D341Med (cell line): ENCODE results near the gene PRKAR1B.
"Not testable (repeated sequence)": the region's sequence is repeated elsewhere in the genome, so short reads cannot be mapped to it uniquely, and the experiment has no call there.

Source experiments
- DNase-seq: peaks from one replicate; pipeline ENCODE4 v3.0.0; 2012; ENCODE audit warnings: low spot score

Gene PRKAR1B

GRCh38 chr7:556837-557557, 170.1 kb downstream of the PRKAR1B start:
- DNase-seq, result no peak

- DNase-seq, result no peak
These were observed 170.7 kb downstream of the PRKAR1B start for GRCh38 chr7:556291-556826.

GRCh38 chr7:555551-556160, 171.4 kb downstream of the PRKAR1B start:
- DNase-seq, result no peak

DNA sequence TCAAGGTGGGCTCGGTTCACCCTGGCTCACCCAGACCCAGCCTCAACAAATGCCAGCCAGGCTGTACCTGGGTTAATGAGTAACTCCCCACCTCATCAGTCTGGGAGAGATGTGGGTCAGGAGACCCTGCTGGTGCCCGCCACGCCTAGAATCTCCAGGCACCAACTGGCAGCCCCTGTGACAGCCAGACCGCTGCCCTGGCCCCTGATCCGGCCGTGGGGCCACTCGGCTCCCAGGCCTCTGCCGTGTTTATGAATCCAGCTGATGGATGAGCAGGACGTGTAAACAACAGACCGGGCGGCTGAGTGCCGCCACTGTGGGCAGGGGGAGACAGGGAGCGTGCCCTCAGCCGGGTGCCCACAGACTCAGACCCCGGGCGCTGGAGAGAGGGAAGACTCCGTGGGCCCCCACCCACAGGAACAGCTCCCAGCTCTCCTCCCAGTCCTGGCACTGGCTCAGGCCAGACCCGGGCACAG, 173.4 kb downstream of the PRKAR1B start:
- no peak for DNase-seq

- no peak for DNase-seq
These were observed 174.0 kb downstream of the PRKAR1B start for GRCh38 chr7:552868-553635.

GRCh38 chr7:552151-552867, 174.8 kb downstream of the PRKAR1B start:
- DNase-seq, result not testable (repeated sequence)

DNA sequence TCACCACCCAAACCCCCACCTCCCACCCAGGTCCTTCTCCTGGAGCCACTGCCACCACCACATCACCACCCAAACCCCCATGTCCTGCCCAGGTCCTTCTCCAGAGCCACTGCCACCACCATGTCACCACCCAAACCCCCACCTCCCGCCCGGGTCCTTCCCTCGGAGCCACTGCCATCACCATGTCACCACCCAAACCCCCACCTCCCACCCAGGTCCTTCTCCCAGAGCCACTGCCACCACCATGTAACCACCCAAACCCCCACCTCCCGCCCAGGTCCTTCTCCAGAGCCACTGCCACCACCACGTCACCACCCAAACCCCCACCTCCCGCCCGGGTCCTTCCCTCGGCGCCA, 175.5 kb downstream of the PRKAR1B start:
- DNase-seq, result not testable (repeated sequence)

- DNase-seq, result no peak
These were observed 176.0 kb downstream of the PRKAR1B start for GRCh38 chr7:550881-551614.

DNA sequence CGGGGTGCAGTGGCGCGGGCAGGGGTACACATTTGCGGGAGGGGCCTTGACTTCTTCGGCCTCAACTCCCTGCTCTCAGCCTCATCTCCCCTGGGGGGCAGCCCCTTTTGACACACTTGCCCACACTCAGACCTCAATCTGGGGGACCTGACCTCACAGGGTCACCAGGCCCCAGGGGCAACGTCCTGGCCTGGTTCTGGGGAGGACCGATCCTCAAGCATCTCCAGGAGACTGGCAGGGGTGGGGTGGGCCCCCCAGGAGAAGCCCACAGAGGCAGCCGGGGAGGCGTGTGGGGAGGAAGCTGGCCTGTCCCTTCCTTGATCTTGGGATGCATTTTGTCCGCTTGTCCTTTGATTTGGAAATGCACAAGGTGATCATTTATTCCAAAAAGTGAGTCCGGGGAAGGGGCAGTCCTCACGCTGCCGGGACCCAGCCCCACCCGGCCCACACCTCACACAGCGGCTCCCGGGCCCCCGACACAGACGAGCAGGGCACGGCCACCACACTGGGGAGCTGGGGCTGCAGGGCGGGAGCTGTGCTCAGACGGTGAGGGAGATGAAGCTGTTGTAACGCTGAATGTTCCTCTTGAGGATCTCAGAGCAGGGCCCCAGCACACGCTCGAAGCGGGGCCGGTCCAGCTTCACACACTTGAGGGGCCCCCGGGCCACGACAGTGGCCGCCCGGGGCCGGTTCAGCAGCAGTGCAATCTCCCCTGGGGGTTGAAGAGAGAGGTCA, 177.0 kb downstream of the PRKAR1B start:
- DNase-seq, result no peak

DNA sequence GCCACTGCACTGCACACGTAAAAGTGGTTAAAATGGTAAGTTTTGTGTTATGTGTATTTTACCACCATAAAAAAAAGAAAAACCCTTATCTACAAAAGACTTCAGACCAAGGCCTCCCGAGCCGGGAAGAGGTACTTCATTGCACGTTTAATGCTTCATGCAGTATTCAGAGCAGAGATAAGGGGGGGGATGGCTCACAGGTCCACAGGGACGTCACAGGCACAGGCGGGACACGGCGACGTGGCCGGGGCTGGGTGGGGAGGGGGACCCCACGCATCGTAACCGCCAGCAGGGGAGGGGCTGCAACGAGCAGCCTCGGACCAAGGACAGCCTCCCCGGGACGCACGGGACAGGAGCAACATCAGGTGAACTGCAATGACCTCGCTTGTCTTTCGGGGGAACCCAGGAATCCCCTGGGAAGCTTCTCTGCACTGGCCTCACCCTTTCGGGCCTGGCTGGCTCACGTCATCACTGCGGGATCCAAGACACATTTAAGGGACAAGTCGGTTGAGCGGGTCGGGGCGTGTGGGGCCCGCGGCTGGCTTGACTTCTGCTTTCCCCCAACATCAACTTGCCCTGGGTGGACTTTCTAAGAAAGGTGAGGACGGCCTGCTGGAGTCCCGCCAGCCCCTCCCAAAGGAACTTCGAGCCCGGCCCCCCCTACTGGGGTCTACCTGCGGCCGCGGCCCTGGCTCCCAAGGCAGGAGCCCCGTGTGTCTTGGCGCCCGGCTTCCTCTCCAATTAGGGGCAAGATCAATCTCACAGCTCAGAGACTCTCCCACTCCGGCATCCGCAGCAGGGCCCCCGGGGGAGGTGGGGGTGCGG, 177.8 kb downstream of the PRKAR1B start:
- DNase-seq, result no peak

- no peak for DNase-seq
These were observed 178.7 kb downstream of the PRKAR1B start for GRCh38 chr7:548401-548800.

- DNase-seq, result no peak
These were observed 181.6 kb downstream of the PRKAR1B start for GRCh38 chr7:545470-545869.

DNA sequence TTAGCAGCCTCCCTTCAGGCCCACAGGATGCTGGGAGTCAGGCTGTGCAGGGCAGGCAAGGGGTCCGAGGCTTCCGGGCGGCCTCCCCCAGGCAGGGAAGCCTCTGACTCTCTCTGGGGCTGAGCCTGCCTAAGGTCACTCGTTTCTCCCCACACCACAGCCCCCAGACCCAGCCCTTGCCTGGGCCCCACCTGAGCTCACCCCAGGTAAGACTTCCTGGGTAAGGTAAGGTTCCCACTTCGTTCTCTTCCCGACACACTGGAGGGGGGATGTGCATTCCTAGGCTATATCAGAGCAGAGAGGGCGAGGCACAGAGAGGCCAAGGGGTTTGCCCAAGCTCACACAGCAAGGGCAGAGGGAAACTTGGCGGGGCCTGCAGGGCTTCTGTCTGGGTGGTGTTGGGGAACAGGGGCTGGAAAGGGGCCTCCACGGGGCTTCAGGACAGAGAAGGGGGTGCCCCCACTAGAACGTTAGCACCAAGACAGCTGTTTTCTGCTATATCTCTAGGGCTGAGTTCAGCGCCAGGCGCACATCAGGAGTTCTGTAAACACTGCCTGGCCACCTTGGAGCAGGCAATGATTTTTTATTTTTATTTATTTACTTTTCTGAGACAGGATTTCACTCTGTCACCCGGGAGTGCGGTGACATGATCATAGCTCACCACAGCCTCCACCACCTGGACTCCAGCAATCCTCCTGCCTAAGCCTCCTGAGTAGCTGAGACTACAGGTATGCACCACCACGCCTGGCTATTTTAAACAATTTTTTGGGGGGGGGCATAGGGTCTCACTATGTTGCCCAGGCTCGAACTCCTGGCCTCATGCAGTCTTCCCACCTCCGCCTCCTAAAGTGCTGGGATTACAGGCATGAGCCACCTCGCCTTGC, 182.5 kb downstream of the PRKAR1B start:
- DNase-seq, result no peak

DNA sequence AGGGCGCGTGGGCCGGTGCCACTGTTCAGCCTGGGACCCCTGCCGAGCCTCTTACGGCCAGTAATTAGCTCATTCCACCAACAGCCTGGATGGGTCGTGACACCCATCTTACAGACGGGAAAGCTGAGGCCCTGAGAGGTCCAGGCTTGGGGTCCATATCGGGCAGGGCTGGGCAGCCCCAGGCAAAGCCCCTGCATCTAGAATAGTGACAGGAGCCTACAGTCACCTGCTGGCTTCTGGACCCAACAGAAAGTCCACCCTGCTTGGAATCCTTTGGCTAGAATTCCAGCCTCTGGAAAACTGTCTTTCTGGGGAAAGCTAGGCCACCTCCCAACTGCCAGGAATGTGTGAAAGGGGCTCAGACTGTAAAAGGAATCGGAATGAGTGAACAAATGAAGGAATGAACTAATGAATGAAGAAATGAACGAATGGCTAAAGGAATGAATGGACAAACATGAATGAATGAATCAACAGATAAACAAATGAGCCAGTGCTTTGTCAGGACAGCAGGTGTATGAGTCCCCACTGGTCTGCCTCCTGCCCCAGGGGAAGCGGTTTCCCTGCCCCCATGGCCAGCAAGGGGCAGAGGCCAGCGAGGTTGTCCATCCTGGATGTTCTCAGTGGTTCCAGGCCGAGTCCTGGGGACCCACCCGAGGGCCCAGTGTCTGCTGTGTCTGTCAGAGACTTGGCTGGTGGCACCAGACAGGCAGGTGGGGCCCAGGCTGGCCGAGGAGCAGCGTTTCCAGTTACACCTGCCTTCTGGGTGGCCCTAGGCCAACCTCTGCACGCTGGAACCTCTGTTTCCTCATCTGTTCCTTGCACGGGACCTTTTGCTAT, 183.4 kb downstream of the PRKAR1B start:
- no peak for DNase-seq

GRCh38 chr7:542713-543500, 184.2 kb downstream of the PRKAR1B start:
- no peak for DNase-seq

DNA sequence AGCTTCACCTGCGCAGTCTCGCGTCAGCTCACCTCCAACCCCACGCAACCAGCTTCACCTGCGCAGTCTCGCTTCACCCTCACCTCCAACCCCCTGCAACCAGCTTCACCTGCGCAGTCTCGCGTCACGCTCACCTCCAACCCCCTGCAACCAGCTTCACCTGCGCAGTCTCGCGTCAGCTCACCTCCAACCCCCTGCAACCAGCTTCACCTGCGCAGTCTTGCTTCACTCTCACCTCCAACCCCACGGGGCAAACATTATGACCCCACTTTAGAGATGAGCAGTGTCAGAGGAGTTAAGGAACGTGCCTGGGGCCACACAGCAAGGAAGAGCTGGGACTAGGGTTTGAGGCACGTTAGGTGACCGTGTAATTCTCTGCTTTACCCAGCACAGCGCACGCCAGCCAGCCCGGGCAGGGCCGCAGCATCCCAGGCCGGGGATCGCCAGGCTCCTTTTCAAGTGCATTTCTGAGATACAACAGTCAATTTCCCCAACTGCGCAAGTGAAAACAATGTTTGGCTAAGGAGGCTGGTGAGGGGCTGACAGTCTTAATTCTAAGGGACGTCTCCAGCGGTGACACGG, 184.9 kb downstream of the PRKAR1B start:
- no peak for DNase-seq

GRCh38 chr7:541661-542060, 185.4 kb downstream of the PRKAR1B start:
- no peak for DNase-seq
